ENCODE measurements around the gene PTPRZ1. TPM values are rescaled to one million over a fixed set of nuclear protein-coding genes. Genes with fewer than 3 reads are reported as not detected.
A peak's percentile ranks its signal among the peaks of the same experiment; 100 is the strongest.

PTPRZ1 gene
- total RNA-seq, 1 experiment from 2014 or later = 74.2 TPM

DNA sequence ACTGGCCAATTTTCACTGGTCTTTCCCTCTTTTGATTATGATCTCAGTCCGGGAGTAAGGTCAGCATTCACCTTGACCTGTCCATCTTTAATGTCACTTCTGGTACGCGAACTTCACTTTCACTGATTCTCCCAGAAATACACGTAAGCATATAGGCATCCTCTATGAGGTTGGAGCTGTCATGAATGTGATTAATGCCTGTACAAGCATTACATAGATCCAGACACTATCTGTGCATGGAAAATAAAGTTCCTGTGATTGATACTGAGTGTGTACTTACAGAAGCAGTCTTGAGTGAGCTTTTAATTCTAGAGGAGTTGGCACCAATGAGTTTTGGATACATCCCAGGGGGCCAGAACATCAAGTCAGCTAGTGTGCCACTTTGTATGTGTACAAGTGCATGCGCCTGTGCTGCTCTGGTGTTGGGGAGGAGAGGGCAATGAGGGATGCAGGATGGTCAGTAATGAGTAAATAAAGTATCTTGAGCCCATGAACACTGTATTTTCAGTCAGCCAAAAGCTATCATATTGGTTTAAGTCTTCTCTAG lies 6.0 kb downstream of the PTPRZ1 start:
- H2BK5ac ChIP-seq (ENCODE audit: insufficient read length, low read length) = no peak overlapping the region
- peaks cover 10 to 11% (median 11%) of the 10 kb centered on the region in 3 experiments; a peak in 6 of 7 replicates for H3K36me3 Mint-ChIP-seq (ENCODE audit: insufficient read depth in 1 of 3, low read depth in 3 of 3)
- no peak overlapping the region for H3K23ac ChIP-seq (ENCODE audit: insufficient read length, low read depth, low read length)
- no peaks in the 10 kb centered on the region; the same call in 1 of the 2 replicates for H3K27me3 ChIP-seq (ENCODE audit: insufficient read depth, low read length)
- peak overlapping the region; percentile 14 to 91 (median 33); a peak in 5 of 7 replicates for H3K27ac Mint-ChIP-seq
- H3T11ph ChIP-seq (ENCODE audit: low read length) = no peak overlapping the region
- no peak overlapping the region for H3K4ac ChIP-seq (ENCODE audit: low read depth, low read length)
- peak overlapping the region; percentile 41 for H3K4me2 ChIP-seq (ENCODE audit: insufficient read depth, insufficient read length, low read length)
- H4K5ac ChIP-seq (ENCODE audit: insufficient read length, low read depth, low read length) = no peak overlapping the region
- no peak overlapping the region for H2BK20ac ChIP-seq (ENCODE audit: low read depth, low read length, poor library complexity, severe bottlenecking)
- H3K79me2 ChIP-seq (ENCODE audit: insufficient read depth, low read length) = peaks cover 69% of the 10 kb centered on the region
- no peak overlapping the region for H4K91ac ChIP-seq (ENCODE audit: insufficient read length, low read depth, low read length)
- no peak overlapping the region for H4K8ac ChIP-seq (replicated peaks; ENCODE audit: insufficient read length, low read depth, low read length)
- H4K20me1 ChIP-seq (ENCODE audit: control insufficient read depth, insufficient read depth, insufficient read length) = no peaks in the 10 kb centered on the region
- no peak for DNase-seq
- H3K9me3 ChIP-seq (ENCODE audit: control insufficient read depth, low read depth, low read length) = no peaks in the 10 kb centered on the region
- no peaks in the 10 kb centered on the region for H3K9me3 Mint-ChIP-seq
- H3K9ac ChIP-seq (ENCODE audit: extremely low read depth, insufficient read length, low read length) = no peak overlapping the region
- H2BK120ac ChIP-seq (ENCODE audit: low read depth, low read length, poor library complexity, severe bottlenecking) = no peak overlapping the region
- no peak overlapping the region for H3K56ac ChIP-seq (ENCODE audit: insufficient read length, low read depth, low read length)
- TF ChIP-seq, protein P1, sequence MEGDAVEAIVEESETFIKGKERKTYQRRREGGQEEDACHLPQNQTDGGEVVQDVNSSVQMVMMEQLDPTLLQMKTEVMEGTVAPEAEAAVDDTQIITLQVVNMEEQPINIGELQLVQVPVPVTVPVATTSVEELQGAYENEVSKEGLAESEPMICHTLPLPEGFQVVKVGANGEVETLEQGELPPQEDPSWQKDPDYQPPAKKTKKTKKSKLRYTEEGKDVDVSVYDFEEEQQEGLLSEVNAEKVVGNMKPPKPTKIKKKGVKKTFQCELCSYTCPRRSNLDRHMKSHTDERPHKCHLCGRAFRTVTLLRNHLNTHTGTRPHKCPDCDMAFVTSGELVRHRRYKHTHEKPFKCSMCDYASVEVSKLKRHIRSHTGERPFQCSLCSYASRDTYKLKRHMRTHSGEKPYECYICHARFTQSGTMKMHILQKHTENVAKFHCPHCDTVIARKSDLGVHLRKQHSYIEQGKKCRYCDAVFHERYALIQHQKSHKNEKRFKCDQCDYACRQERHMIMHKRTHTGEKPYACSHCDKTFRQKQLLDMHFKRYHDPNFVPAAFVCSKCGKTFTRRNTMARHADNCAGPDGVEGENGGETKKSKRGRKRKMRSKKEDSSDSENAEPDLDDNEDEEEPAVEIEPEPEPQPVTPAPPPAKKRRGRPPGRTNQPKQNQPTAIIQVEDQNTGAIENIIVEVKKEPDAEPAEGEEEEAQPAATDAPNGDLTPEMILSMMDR (conservative IDR thresholded peaks at IDR 0.05) = no peak
- no peak overlapping the region for H3K14ac ChIP-seq (ENCODE audit: insufficient read depth, low read length)
- H3K27ac ChIP-seq (ENCODE audit: insufficient read length, low read depth, low read length) = no peak overlapping the region
- no peak overlapping the region for H3K18ac ChIP-seq (ENCODE audit: insufficient read length, low read depth, low read length)
- no peaks in the 10 kb centered on the region for H3K27me3 Mint-ChIP-seq (ENCODE audit: low read depth)
- H2BK12ac ChIP-seq (ENCODE audit: insufficient read length, low read depth, low read length) = no peak overlapping the region
- H3K79me1 ChIP-seq (ENCODE audit: insufficient read depth, low read depth, low read length, poor library complexity, severe bottlenecking) = peaks cover 2% of the 10 kb centered on the region
- H3K4me1 ChIP-seq (ENCODE audit: insufficient read depth, low read length) = peaks cover 22% of the 10 kb centered on the region
- H2BK15ac ChIP-seq (ENCODE audit: low read depth, low read length) = no peak overlapping the region
- H3K4me1 Mint-ChIP-seq = peaks cover 66 to 72% of the 10 kb centered on the region in 2 experiments
- peak overlapping the region in 1 of 2 experiments; percentile 46; a peak in 2 of 5 replicates for H3K4me3 Mint-ChIP-seq
- WGBS (ENCODE audit: extremely low coverage, insufficient read length, low lambda C conversion rate) = no CpG with 5 or more reads among the region's 5 CpGs
- no peak overlapping the region for H2AFZ ChIP-seq (ENCODE audit: low read length)
- H2AK5ac ChIP-seq (ENCODE audit: insufficient read length, low read length) = no peak overlapping the region
- H3K23me2 ChIP-seq (ENCODE audit: insufficient read length, low read depth, low read length, poor library complexity, severe bottlenecking) = no peaks in the 10 kb centered on the region
